ENCODE data around the gene TUBE1. TPM values are rescaled to one million over a fixed set of nuclear protein-coding genes. Genes with fewer than 3 reads are reported as not detected.
"Not testable (repeated sequence)": the region's sequence is repeated elsewhere in the genome, so short reads cannot be mapped to it uniquely, and the experiment has no call there.

Gene TUBE1
- total RNA-seq, 1 donor from 2014 or later, result 50.9 TPM

DNA sequence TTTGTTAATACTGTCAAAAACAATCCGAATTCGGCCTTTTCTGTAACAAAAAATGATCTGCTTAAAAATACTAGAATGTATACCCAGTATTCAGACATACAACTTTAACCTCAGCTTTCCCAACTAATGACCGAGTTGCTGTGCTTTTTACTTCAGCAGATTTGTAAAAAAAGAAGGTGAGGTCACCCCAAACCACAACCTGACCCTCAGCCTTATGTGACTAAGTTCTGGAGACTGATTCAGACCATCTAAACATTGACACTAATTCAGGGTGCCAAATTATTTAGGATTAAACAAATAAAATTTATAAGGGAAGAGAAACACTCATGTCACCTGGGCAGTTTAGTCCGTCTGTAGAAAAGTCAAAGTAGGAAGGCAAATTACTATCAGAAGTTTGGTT lies 25.7 kb downstream of the TUBE1 start:
- no peak for DNase-seq

DNA sequence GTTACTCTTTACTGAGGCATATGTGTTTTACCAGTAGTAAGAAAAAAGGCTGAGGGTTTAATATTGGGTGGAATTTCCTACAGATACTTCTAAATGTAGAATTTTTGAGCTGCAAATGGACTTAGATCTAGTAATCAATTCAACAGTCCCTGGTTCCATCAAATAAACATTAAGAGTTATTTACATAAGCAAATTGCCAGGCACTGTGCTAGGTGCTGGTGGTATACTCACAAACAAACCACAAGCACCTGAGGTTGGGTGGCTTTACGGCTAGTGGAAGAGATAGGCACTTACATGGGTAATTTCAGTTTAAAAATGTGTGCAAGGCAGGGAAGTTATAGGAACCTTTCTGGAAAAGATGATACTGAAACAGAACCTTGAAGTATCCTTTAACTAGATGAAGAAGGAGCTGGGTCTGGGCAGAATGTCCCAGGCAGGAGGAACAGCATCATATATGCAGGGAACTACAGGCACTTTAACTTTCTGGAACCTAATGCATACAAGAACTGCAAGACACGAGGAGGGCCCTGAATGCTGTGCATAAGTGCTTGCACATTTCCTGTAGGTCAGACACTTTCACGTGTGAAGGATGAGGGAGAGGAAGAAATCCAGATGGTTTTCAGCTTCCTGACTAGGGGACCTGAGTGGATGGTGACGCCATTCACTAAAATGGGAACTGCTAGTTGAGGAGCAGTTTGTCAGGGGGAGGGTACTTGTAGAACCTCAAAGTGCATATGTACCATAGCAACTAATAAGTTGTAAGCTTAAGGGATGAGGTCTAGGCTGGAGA lies 28.8 kb downstream of the TUBE1 start:
- DNase-seq, result no peak

GRCh38 chr6:112054555-112055190 lies 32.6 kb downstream of the TUBE1 start:
- peak; percentile 43 for DNase-seq

GRCh38 chr6:112054001-112054400 lies 33.3 kb downstream of the TUBE1 start, which contains the start of gene CCN6:
CCN6 (plus strand) TSS chr6:112054104; CDS start chr6:112054358, 254 bp downstream.
- DNase-seq, result no peak

GRCh38 chr6:112051251-112051740 lies 36.0 kb downstream of the TUBE1 start:
- not testable (repeated sequence) for DNase-seq

DNA sequence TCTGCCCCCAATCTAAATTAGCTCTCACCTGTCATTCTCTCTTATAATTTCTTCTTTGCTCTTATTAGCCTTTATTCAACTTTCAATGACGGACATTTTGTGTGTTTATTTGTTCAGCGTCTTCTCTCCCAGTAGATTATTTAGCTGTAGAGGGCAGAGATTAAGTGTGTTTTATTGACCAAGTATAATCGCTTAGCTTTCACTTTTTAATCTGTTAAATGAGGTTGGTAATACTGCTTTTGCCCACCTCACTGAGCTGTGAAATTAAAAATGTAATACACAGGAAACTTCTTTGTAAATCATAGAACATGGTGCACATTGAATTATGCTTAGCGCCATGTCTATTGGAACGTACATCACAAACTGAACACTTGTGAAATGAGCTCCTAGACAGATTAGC lies 36.9 kb downstream of the TUBE1 start:
- no peak for DNase-seq

GRCh38 chr6:112049996-112050395 lies 37.3 kb downstream of the TUBE1 start:
- DNase-seq, result no peak

- no peak for DNase-seq
These were observed 38.1 kb downstream of the TUBE1 start for GRCh38 chr6:112049026-112049799.

DNA sequence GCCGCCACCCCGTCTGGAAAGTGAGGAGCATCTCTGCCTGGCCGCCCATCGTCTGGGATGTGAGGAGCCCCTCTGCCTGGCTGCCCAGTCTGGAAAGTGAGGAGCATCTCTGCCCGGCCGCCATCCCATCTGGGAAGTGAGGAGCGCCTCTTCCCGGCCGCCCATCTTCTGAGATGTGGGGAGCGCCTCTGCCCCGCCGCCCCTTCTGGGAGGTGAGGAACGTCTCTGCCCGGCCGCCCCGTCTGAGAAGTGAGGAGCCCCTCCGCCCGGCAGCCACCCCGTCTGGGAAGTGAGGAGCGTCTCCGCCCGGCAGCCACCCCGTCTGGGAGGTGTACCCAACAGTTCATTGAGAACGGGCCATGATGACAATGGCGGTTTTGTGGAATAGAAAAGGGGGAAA lies 39.8 kb downstream of the TUBE1 start:
- DNase-seq, result not testable (repeated sequence)

- no peak for DNase-seq
These were observed 42.4 kb downstream of the TUBE1 start for GRCh38 chr6:112044856-112045255.

GRCh38 chr6:112044196-112044595 lies 43.1 kb downstream of the TUBE1 start:
- DNase-seq, result no peak

- DNase-seq, result peak; percentile 98
These were observed 44.0 kb downstream of the TUBE1 start for GRCh38 chr6:112043032-112044007.

GRCh38 chr6:112041535-112041934 lies 45.7 kb downstream of the TUBE1 start:
- DNase-seq, result no peak

DNA sequence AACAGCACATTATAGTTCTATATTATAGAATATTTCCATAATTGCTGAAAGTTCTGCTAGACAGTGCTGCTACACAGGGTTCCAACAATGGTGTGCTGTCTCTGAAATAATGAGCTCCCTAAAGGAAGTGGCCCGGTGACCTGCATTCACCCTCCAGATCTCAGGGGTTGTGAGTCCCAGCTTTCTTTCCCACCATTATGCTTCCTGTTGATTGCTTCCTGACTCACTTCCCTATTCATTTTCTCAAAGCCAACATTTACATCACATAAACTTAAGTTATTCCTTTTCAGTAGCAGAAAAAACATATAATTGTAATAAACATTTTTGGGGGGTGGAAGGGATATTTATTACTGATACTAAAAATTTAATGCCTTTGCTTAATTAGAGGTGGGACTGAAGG lies 46.3 kb downstream of the TUBE1 start:
- no peak for DNase-seq

- no peak for DNase-seq
These were observed 47.9 kb downstream of the TUBE1 start for GRCh38 chr6:112039431-112039770.

GRCh38 chr6:112038756-112039430 lies 48.4 kb downstream of the TUBE1 start:
- DNase-seq, result no peak

GRCh38 chr6:112038268-112038667 lies 49.0 kb downstream of the TUBE1 start:
- no peak for DNase-seq

- no peak for DNase-seq
These were observed 49.5 kb downstream of the TUBE1 start for GRCh38 chr6:112037783-112038216.

DNA sequence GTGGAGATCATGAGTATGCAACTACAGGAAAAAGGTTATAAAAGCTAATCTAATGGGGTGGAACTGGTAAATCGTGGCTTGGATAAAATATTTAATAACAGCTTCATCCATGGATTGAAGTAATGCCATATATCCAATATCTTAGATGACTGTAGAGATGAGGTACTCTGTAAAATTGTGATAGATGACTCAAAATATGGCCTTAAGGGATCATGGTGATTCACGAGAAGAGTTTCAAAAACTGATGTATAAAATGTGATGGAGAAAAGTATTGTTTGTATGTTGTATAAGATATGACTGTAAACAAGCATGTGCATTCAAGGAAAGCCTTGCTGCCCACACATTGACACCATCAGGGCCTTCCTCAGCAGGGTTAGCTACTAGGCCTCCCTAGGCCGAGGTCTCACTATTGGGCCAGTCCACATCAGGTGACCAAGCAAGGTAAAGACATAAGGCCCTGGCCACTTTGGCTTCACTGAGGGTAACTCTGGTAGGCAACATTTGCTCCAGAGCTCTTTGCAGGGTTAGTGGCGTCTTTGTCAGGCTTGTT lies 51.1 kb downstream of the TUBE1 start:
- no peak for DNase-seq

DNA sequence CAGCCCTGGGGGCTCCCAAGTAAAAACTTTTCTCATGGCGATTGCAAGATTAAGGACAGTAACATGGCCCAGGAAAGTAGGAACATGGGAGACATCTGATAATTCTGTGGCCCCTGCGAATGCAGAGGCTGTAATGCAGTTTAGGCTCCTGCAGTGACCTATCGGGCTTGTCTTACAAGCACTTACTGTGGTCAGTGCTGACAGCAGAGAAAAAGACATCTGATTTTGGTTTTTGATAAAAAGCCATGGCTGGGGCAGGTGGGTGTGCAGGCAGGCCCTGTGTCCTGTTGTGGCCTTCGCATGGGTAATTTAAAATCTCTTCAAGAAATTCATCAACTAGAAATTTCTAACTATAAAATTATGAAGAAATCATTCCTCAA lies 52.7 kb downstream of the TUBE1 start:
- DNase-seq, result no peak

All from tongue (tissue), 2 donors.